Activated CD8-positive, alpha-beta memory T cell treated with anti-CD3 and anti-CD28 coated beads, Interleukin-2, amount 10 ng/mL, durations not matched to agents 7 days and 5 days (primary cell): ENCODE measurements around the gene NCAN. TPM values are rescaled to one million over a fixed set of nuclear protein-coding genes. Genes with fewer than 3 reads are reported as not detected.
A peak's percentile ranks its signal among the peaks of the same experiment; 100 is the strongest.

Experiments used
- ATAC-seq: fragments of 150-1000 bp; cut with Tn5 transposase; one replicate; pipeline ENCODE4 v1.10.0; 2021; ENCODE audit warnings: moderate library complexity
- CTCF ChIA-PET: fragments of 350-600 bp; sonication (Branson Sonifier 250); formaldehyde crosslinking; loops from one replicate; lab custom pipeline; 2021; ENCODE audit warnings: antibody characterized with exemption; lab: Charles Lee
- DNase-seq: peaks from one replicate; pipeline ENCODE4 v3.0.0-alpha.2; 2020
- H3K27ac Mint-ChIP-seq: one replicate; pipeline ENCODE4 v1.8.0; 2021; ENCODE audit warnings: mild to moderate bottlenecking, mixed read lengths
- H3K27me3 Mint-ChIP-seq: one replicate; pipeline ENCODE4 v1.8.0; 2021; ENCODE audit warnings: mixed read lengths
- H3K36me3 Mint-ChIP-seq: one replicate; pipeline ENCODE4 v1.8.0; 2021; ENCODE audit warnings: mild to moderate bottlenecking, mixed read lengths
- H3K4me1 Mint-ChIP-seq: one replicate; pipeline ENCODE4 v1.8.0; 2021; ENCODE audit warnings: mixed read lengths
- H3K4me3 Mint-ChIP-seq: one replicate; pipeline ENCODE4 v1.8.0; 2021; ENCODE audit warnings: mild to moderate bottlenecking, moderate library complexity, mixed read lengths
- H3K9me3 Mint-ChIP-seq: one replicate; pipeline ENCODE4 v1.8.0; 2022; ENCODE audit warnings: low read depth, mixed read lengths
- total RNA-seq, 2 experiments: library from RNA; stranded (reverse); gene quantifications; one replicate each; pipeline ENCODE4 v1.2.3, GENCODE V29; 2021

NCAN gene
- total RNA-seq, 2 experiments from 2014 or later, result 0.05 TPM; not detected in 1

DNA sequence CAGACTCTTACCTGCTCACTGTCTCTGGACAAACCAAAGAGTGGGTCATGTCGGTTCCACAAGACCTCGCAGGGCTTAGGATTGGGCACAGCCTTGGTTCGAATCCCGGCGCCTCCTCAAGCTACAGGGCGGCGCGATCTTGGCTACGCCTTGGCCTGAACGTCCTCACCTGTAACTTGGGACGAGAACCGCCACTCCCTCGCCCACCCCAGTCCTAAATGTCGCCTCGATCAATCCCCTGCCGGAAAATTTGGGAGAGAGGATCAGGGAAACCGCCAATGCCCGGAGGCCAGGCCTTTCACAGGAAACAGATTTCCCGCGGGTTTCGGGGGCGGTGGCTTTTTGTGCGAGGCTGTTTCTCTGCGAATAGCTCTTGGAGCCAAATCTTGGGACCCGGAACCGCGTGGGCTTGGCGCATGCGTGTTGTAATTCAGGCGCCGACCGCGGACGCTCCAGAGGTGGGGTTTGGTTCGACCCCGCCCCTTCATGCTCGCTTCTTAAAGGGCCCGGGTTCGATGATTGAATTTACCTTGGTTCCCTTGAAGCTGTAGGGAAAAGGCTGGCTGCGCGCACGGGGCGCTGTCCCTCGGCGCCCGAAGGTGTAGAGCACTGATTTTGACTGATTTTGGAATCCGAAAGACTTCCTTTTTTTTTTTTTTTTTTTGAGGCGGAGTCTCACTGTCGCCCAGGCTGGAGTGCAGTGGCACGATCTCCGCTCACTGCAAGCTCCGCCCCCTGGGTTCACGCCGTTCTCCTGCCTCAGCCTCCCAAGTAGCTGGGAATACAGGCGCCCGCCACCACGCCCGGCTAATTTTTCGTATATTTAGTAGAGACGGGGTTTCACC is 8.5 kb upstream of the NCAN start, which contains the start of gene NR2C2AP:
Gene NR2C2AP, minus strand, starts transcription at position 403 of the 845 bp plus-strand sequence. Its CDS starts 354 bp downstream, at position 49.
- H3K27me3 Mint-ChIP-seq, result no peaks in the 10 kb centered on the region
- H3K9me3 Mint-ChIP-seq, result no peaks in the 10 kb centered on the region
- peaks cover 39% of the 10 kb centered on the region for H3K4me1 Mint-ChIP-seq
- peak; percentile 95 for DNase-seq
- H3K36me3 Mint-ChIP-seq, result peaks cover 18% of the 10 kb centered on the region
- ATAC-seq, result peak; percentile 95
- peak within 1 kb of the TSS; percentile 90 for H3K27ac Mint-ChIP-seq
- peak within 1 kb of the TSS; percentile 93 for H3K4me3 Mint-ChIP-seq
- CTCF ChIA-PET, result interaction anchor here (0.8 to 3.1 kb wide), 6 partner anchors 11 to 164 kb away, joined by 3 to 29 read pairs (median 8); partner anchors contain the start of genes BORCS8 and RFXANK

- no peak for DNase-seq
- peak overlapping the region; percentile 46 for H3K4me3 Mint-ChIP-seq
- H3K9me3 Mint-ChIP-seq, result no peaks in the 10 kb centered on the region
- H3K27me3 Mint-ChIP-seq, result no peaks in the 10 kb centered on the region
- peaks cover 39% of the 10 kb centered on the region for H3K4me1 Mint-ChIP-seq
- H3K36me3 Mint-ChIP-seq, result peaks cover 12% of the 10 kb centered on the region
- ATAC-seq, result no peak
- peak overlapping the region; percentile 40 for H3K27ac Mint-ChIP-seq
- CTCF ChIA-PET, result interaction anchor here (0.6 to 2.4 kb wide), 3 partner anchors 12 to 37 kb away, joined by 3 to 13 read pairs (median 3); partner anchors contain the start of genes BORCS8 and RFXANK
These were observed 7.6 kb upstream of the NCAN start for GRCh38 chr19:19204181-19204580.

- DNase-seq, result no peak
- Mint-ChIP-seq H3K27me3 (peaks cover 3% of the 10 kb centered on the region), H3K9me3 (no peaks in the 10 kb centered on the region), H3K4me3 (no peak overlapping the region), H3K36me3 (peaks cover 6% of the 10 kb centered on the region), H3K4me1 (peaks cover 39% of the 10 kb centered on the region), H3K27ac (no peak overlapping the region)
- ATAC-seq, result no peak
- CTCF ChIA-PET, result interaction anchor here (0.6 kb wide), 1 partner anchor 22 kb away, joined by 3 read pairs; no protein-coding TSS in a partner anchor
These were observed 6.0 kb upstream of the NCAN start for GRCh38 chr19:19205416-19206410.

DNA sequence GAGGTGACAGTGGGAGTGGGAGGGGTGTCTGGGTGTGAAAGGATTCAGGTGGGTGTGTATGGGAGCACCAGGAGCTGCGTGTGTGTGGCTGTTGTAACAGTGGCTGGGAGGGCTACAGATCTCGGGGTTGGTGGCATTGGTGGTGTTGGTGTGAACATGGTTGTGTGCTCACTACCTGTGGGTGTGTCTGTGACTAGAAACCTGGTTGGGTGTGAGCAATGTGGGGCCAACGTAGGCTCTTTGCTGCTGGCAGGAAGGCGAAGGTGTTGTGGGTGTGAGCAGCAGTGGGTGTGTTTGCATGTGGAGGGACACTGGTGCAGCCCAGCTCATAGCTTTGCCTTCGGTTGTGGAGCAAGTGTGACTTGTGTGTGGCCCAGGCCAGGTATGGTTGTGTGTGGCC is 4.8 kb upstream of the NCAN start:
- CTCF ChIA-PET, result no interaction called here
- peaks cover 10% of the 10 kb centered on the region for H3K27me3 Mint-ChIP-seq
- peak overlapping the region; percentile 50 for H3K27ac Mint-ChIP-seq
- no peaks in the 10 kb centered on the region for H3K9me3 Mint-ChIP-seq
- no peak overlapping the region for H3K4me3 Mint-ChIP-seq
- no peak for ATAC-seq
- peaks cover 3% of the 10 kb centered on the region for H3K36me3 Mint-ChIP-seq
- H3K4me1 Mint-ChIP-seq, result peaks cover 35% of the 10 kb centered on the region
- DNase-seq, result no peak

DNA sequence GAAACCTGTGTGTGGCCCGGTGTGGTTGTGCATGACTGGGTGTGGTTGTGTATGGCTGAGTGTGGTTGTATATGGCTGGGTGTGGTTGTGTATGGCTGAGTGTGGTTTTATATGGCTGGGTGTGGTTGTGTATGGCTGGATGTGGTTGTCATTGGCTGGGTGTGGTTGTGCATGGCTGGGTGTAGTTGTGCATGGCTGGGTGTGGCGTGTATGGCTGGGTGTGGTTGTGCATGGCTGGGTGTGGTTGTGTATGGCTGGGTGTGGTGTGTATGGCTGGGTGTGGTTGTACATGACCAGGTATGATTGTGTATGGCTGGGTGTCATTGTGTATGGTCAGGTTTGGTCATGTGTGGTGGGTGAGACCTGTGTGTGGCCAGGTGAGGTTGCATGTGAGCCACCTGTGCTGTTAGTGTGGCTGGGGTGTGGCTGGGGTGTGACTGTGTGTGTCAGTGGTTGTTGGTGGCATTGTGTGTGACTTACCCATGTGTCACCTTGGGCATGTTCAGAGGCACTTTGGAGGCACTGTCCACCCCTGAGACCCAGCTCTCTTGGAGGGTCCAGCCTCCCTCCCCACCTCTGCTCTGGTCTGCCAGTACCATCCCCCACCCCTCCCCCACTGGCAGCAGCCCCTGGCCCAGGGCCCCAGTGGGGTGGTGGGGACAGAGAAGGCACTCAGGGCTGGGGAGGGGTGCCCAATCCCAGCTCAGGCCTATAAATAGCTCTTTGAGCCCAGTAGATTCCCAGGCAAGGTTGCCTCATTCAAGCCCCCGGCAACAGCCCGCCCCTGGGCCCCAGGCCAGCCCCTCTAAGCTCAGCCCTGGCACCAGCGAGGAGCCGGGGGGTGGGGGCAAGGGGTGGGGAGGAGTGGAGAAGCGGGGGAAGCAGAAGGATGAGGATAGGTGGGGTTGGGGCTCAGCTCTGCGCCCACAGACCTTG is 3.9 kb upstream of the NCAN start:
- Mint-ChIP-seq H3K4me1 (peaks cover 26% of the 10 kb centered on the region), H3K9me3 (no peaks in the 10 kb centered on the region), H3K4me3 (no peak overlapping the region), H3K27ac (peak overlapping the region; percentile 50), H3K36me3 (no peaks in the 10 kb centered on the region), H3K27me3 (peaks cover 19% of the 10 kb centered on the region)
- CTCF ChIA-PET, result interaction anchor here (0.9 kb wide), 1 partner anchor 153 kb away, joined by 3 read pairs; no protein-coding TSS in a partner anchor
- DNase-seq (no peak), ATAC-seq (no peak)

DNA sequence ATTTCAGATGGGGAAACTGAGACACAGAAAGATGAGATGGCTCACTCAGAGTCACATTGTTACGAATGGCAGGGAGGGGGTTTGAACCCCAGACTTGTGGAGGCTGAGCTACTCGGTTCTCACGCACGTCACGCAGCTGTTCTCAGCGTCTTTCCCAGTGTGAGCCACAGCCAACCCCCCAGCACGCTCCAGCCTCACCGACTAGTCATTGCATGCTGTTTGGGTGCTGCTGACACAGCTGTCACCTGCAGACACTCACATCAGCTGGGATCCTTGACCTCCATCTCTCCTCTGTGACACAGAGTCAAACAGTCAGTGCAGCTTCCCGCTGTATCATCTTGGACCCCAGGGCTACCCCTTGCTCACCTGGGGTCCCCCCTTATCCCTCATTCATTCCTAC is 2.4 kb upstream of the NCAN start:
- DNase-seq (no peak), ATAC-seq (no peak)
- Mint-ChIP-seq H3K4me1 (peaks cover 20% of the 10 kb centered on the region), H3K36me3 (no peaks in the 10 kb centered on the region), H3K9me3 (no peaks in the 10 kb centered on the region), H3K27me3 (peaks cover 33% of the 10 kb centered on the region), H3K4me3 (no peak overlapping the region), H3K27ac (no peak overlapping the region)
- CTCF ChIA-PET, result interaction anchor here (0.6 to 0.7 kb wide), 2 partner anchors 33 to 883 kb away, joined by 3 to 4 read pairs; no protein-coding TSS in a partner anchor

DNA sequence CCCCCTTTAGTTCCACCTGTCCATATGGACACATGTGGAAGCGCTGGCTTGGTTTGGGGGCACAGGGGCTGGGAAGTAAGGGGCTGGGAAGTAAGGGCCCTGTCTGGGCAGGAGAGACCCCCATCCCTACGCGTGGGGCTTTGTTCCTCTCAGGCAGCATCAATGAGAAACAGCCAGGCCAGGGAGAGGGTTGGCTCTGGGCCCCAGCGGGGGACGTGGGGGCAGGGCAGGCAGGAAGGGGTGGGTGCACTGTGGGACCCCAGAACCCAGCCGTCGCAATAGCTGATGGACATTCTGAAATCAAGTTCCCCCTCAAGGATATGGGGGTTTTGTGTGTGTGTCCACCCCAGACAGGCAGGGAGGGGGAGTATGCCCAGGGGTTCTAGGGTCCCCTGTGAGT is 1.2 kb downstream of the NCAN start:
- no peak for ATAC-seq
- H3K27me3 Mint-ChIP-seq, result peaks cover 48% of the 10 kb centered on the region
- CTCF ChIA-PET, result no interaction called here
- no peak overlapping the region for H3K27ac Mint-ChIP-seq
- H3K4me3 Mint-ChIP-seq, result no peak overlapping the region
- no peaks in the 10 kb centered on the region for H3K36me3 Mint-ChIP-seq
- no peaks in the 10 kb centered on the region for H3K9me3 Mint-ChIP-seq
- H3K4me1 Mint-ChIP-seq, result peaks cover under 1% of the 10 kb centered on the region
- DNase-seq, result no peak

- Mint-ChIP-seq H3K4me3 (no peak overlapping the region), H3K9me3 (no peaks in the 10 kb centered on the region), H3K27ac (no peak overlapping the region), H3K27me3 (peaks cover 48% of the 10 kb centered on the region), H3K36me3 (no peaks in the 10 kb centered on the region), H3K4me1 (no peaks in the 10 kb centered on the region)
- DNase-seq (no peak), ATAC-seq (no peak)
- CTCF ChIA-PET, result interaction anchor here (0.8 kb wide), 1 partner anchor 39 kb away, joined by 3 read pairs; no protein-coding TSS in a partner anchor
These were observed 1.8 kb downstream of the NCAN start for GRCh38 chr19:19213426-19214158.

- no peak for DNase-seq
- no peaks in the 10 kb centered on the region for H3K4me1 Mint-ChIP-seq
- CTCF ChIA-PET, result interaction anchor here (0.8 kb wide), 1 partner anchor 39 kb away, joined by 3 read pairs; no protein-coding TSS in a partner anchor
- H3K4me3 Mint-ChIP-seq, result no peak overlapping the region
- ATAC-seq, result no peak
- H3K36me3 Mint-ChIP-seq, result no peaks in the 10 kb centered on the region
- H3K27me3 Mint-ChIP-seq, result peaks cover 48% of the 10 kb centered on the region
- no peaks in the 10 kb centered on the region for H3K9me3 Mint-ChIP-seq
- H3K27ac Mint-ChIP-seq, result no peak overlapping the region
These were observed 2.4 kb downstream of the NCAN start for GRCh38 chr19:19214159-19214490.

GRCh38 chr19:19214892-19215291 is 3.1 kb downstream of the NCAN start:
- H3K9me3 Mint-ChIP-seq, result no peaks in the 10 kb centered on the region
- no peaks in the 10 kb centered on the region for H3K36me3 Mint-ChIP-seq
- peaks cover 48% of the 10 kb centered on the region for H3K27me3 Mint-ChIP-seq
- ATAC-seq (peak; percentile 51), DNase-seq (peak; percentile 64)
- H3K27ac Mint-ChIP-seq, result no peak overlapping the region
- H3K4me3 Mint-ChIP-seq, result no peak overlapping the region
- H3K4me1 Mint-ChIP-seq, result no peaks in the 10 kb centered on the region
- CTCF ChIA-PET, result interaction anchor here (0.6 to 1.5 kb wide), 2 partner anchors 12 to 69 kb away, joined by 3 read pairs; no protein-coding TSS in a partner anchor

DNA sequence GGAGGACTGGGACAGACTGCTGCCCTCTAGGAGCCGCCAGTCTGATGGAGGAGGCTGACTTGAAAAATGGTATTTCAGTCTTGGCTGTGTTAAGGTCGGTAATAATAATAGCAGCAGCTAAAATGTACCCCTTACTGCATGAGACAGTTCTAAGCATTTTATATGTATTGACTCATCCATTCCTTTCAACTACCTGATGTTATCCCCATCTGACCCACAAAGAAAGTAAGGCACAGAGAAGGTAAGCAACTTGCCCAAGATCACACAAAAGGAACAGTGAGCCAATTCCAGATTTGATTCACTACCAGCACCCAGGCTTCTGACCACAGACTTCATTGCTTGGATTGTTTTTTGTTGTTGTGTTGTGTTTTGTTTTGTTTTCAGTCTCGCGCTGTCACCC is 4.0 kb downstream of the NCAN start:
- H3K4me1 Mint-ChIP-seq, result no peaks in the 10 kb centered on the region
- CTCF ChIA-PET, result interaction anchor here (1.5 kb wide), 1 partner anchor 11 kb away, joined by 3 read pairs; no protein-coding TSS in a partner anchor
- no peak overlapping the region for H3K27ac Mint-ChIP-seq
- H3K9me3 Mint-ChIP-seq, result no peaks in the 10 kb centered on the region
- no peaks in the 10 kb centered on the region for H3K36me3 Mint-ChIP-seq
- no peak overlapping the region for H3K4me3 Mint-ChIP-seq
- no peak for DNase-seq
- peaks cover 46% of the 10 kb centered on the region for H3K27me3 Mint-ChIP-seq
- no peak for ATAC-seq
